K562 (cell line): ENCODE measurements around the gene NOX1. TPM values are rescaled to one million over a fixed set of nuclear protein-coding genes. Genes with fewer than 3 reads are reported as not detected.
A peak's percentile ranks its signal among the peaks of the same experiment; 100 is the strongest.

Experiments
- ATAC-seq: fragments of 200-7000 bp; cut with Tn5 transposase; 3 replicates; pipeline ENCODE4 v1.9.1; 2020; ENCODE audit warnings: moderate library complexity
- BruUV-seq: library from RNA; stranded (reverse); fragments of 400-500 nt; replicated peaks from 2 replicates; lab custom pipeline; 2021; lab: Mats Ljungman, UMichigan
- CTCF ChIA-PET: fragments of 300-600 bp; formaldehyde crosslinking; extraction: SDS; loops from one replicate; lab custom pipeline; 2021; ENCODE audit warnings: low intra/inter-chr PET ratio; lab: Yijun Ruan, JAX
- POLR2A ChIA-PET: fragments of 300-600, 350-650 bp; sonication (Branson Sonifier 250); formaldehyde crosslinking; extraction: SDS; loops from one replicate; lab custom pipeline; 2021; ENCODE audit warnings: antibody characterized with exemption, inconsistent platforms; lab: Yijun Ruan, JAX
- DNase-seq, 4 experiments: peaks; one replicate each; pipeline versions ENCODE4 v3.0.0 to v3.0.0-alpha.2; 2011 to 2018; ENCODE audit warnings: low spot score in 3 of 4, mixed read lengths in 3 of 4; ENCODE audit errors: extremely low read depth in 1 of 4
- FAIRE-seq: peaks from 2 replicates; lab custom pipeline; 2011; peaks lifted over from hg19 to GRCh38; lab: Jason Lieb, UNC
- H2AFZ ChIP-seq: 2 replicates; pipeline ENCODE4 v1.6.0; 2011; ENCODE audit warnings: low read depth, low read length, control low read depth, inconsistent platforms
- H3K27ac ChIP-seq: fragments of 200-600 bp; 3 replicates; pipeline ENCODE4 v1.8.0; 2011; ENCODE audit warnings: low read depth, mild to moderate bottlenecking, control low read depth, inconsistent platforms, low read length, moderate library complexity, mixed read lengths; ENCODE audit errors: extremely low read depth
- H3K27me3 ChIP-seq, 2 experiments: fragments of 300-600 bp in 1 of 2; 2 replicates in 1 of 2; 3 replicates in 1 of 2; pipeline versions ENCODE4 v1.6.0 to v1.8.0; 2011; ENCODE audit warnings: inconsistent platforms in 2 of 2, low read length in 2 of 2, mild to moderate bottlenecking in 1 of 2, mixed read lengths in 1 of 2, moderate library complexity in 1 of 2; ENCODE audit not compliant: control insufficient read depth in 2 of 2, insufficient read depth in 2 of 2
- H3K36me3 ChIP-seq: fragments of 300-600 bp; 3 replicates; pipeline ENCODE4 v1.8.0; 2011; ENCODE audit warnings: mild to moderate bottlenecking, low read length, inconsistent platforms; ENCODE audit not compliant: control insufficient read depth, insufficient read depth
- H3K4me1 ChIP-seq, 2 experiments: fragments of 200-600 bp in 1 of 2; replicated peaks in 1 of 2; 2 replicates in 1 of 2; 3 replicates in 1 of 2; pipeline versions ENCODE4 v1.5.1 to v1.8.0; 2011; ENCODE audit warnings: inconsistent platforms in 2 of 2, low read length in 2 of 2, mild to moderate bottlenecking in 1 of 2, mixed read lengths in 1 of 2, moderate library complexity in 1 of 2; ENCODE audit not compliant: control insufficient read depth in 2 of 2, insufficient read depth in 2 of 2
- H3K4me2 ChIP-seq: 2 replicates; pipeline ENCODE4 v1.6.1; 2011; ENCODE audit warnings: low read length, control low read depth, inconsistent platforms, mixed read lengths; ENCODE audit not compliant: insufficient read depth
- H3K4me3 ChIP-seq: fragments of 200-600 bp; sonication (generic), shearing (Covaris generic); 2 replicates; pipeline ENCODE4 v1.5.1; 2016; ENCODE audit warnings: control low read depth, inconsistent platforms
- H3K79me2 ChIP-seq: fragments of 200-600 bp; 3 replicates; pipeline ENCODE4 v1.8.0; 2011; ENCODE audit warnings: low read length, inconsistent platforms; ENCODE audit not compliant: control insufficient read depth, insufficient read depth
- H3K9ac ChIP-seq, 2 experiments: 2 replicates each; pipeline versions ENCODE4 v1.6.0 to v1.6.1; 2011; ENCODE audit warnings: low read depth in 2 of 2, low read length in 2 of 2, control low read depth in 1 of 2, inconsistent platforms in 1 of 2, mild to moderate bottlenecking in 1 of 2, mixed read lengths in 1 of 2; ENCODE audit not compliant: insufficient read depth in 1 of 2
- H3K9me1 ChIP-seq: one replicate; pipeline ENCODE4 v1.6.0; 2011; ENCODE audit warnings: inconsistent platforms, mild to moderate bottlenecking, low read length, moderate library complexity; ENCODE audit not compliant: control insufficient read depth, insufficient read depth
- H3K9me3 ChIP-seq: replicated peaks from 2 replicates; pipeline ENCODE4 v1.5.1; 2011; ENCODE audit warnings: low read depth, low read length, inconsistent platforms; ENCODE audit not compliant: control insufficient read depth, insufficient read depth
- H4K20me1 ChIP-seq: replicated peaks from 2 replicates; pipeline ENCODE4 v1.6.1; 2011; ENCODE audit warnings: low read length, inconsistent platforms, mixed read lengths; ENCODE audit not compliant: control insufficient read depth, insufficient read depth
- CGGBP1 ChIP-seq: fragments of 250-450 bp; sonication (Bioruptor Pico); IDR thresholded peaks from 2 replicates; pipeline ENCODE4 v1.9.0; 2021; ENCODE audit warnings: mild to moderate bottlenecking
- PTRF ChIP-seq: fragments of 450-650 bp; IDR thresholded peaks from 2 replicates; pipeline ENCODE4 v1.6.1; 2016; ENCODE audit warnings: mild to moderate bottlenecking, missing genetic modification characterization, missing compliant biosample characterization
- RAD21 ChIP-seq, 2 experiments: fragments of 250-450 bp in 1 of 2; fragments of 450-650 bp in 1 of 2; sonication (Bioruptor Pico) in 1 of 2; formaldehyde crosslinking in 1 of 2; IDR thresholded peaks in 1 of 2; conservative IDR thresholded peaks in 1 of 2; 2 replicates each; pipeline versions ENCODE4 v1.4.0 to v1.8.0; 2020 to 2022; ENCODE audit warnings: mild to moderate bottlenecking in 2 of 2, moderate library complexity in 1 of 2
- SMC3 ChIP-seq: conservative IDR thresholded peaks from 2 replicates; pipeline ENCODE4 v1.6.1; 2011; ENCODE audit warnings: low read depth, low read length, improper control_type of control experiment; ENCODE audit not compliant: insufficient read depth
- SPI1 ChIP-seq: IDR thresholded peaks from 2 replicates; pipeline ENCODE4 v1.6.1; 2011; ENCODE audit warnings: low read depth, low read length, control low read depth, borderline replicate concordance
- STAG1 ChIP-seq: sonication (generic); formaldehyde crosslinking; IDR thresholded peaks from 2 replicates; pipeline ENCODE4 v1.5.0; 2020; ENCODE audit warnings: missing genetic modification reagents, borderline replicate concordance
- WGBS: fragments of 100-300 bp; shearing (Covaris generic); methylation state at CpG from one replicate; pipeline ENCODE4 v1.1.6; 2016; ENCODE audit warnings: low coverage, mixed read lengths; ENCODE audit not compliant: insufficient coverage; ENCODE audit errors: missing lambda C conversion rate; 5-methylcytosine and 5-hydroxymethylcytosine counted together
- in situ Hi-C: fragments of 300-500 bp; cut with MboI; formaldehyde crosslinking; loops from 4 replicates; pipeline ENCODE4 v1.15.0; 2018; ENCODE audit warnings: inconsistent platforms, mixed read lengths
- intact Hi-C: fragments of 100-400 bp; cut with micrococcal nuclease; formaldehyde crosslinking; loops from 2 replicates; pipeline ENCODE4 v1.14.2; 2022
- polyA plus RNA-seq, 8 experiments: library from polyadenylated mRNA; depleted of rRNA in 4 of 8; stranded (reverse) in 5 of 8; unstranded in 3 of 8; fragments of >200 nt; fragmentation: Nextera tagmentation in 2 of 8; fragmentation: Illumina TruSeq in 1 of 8; extraction: Ambion mirVana in 2 of 8; extraction: Trizol in 1 of 8; gene quantifications; 2 replicates each; pipeline versions ENCODE4 v1.2.1 to v1.2.3, GENCODE V29; 2011 to 2014; ENCODE audit warnings: inconsistent platforms in 1 of 8, missing spikeins in 1 of 8
- total RNA-seq, 7 experiments: library from RNA; depleted of rRNA in 6 of 7; stranded (reverse); fragments of >200 nt in 6 of 7; fragmentation: Illumina TruSeq in 2 of 7; extraction: Trizol in 2 of 7; gene quantifications; 2 replicates each; pipeline versions ENCODE4 v1.2.1 to v1.2.3, GENCODE V29; 2011 to 2021; ENCODE audit warnings: low replicate concordance in 1 of 7
- TF ChIP-seq, protein P1 (sequence below), 3 experiments: IDR thresholded peaks in 2 of 3; conservative IDR thresholded peaks in 1 of 3; 2 replicates each; pipeline ENCODE4 v1.5.1; 2011 to 2012; ENCODE audit warnings: low read length in 3 of 3, mild to moderate bottlenecking in 3 of 3, control low read depth in 2 of 3, improper control_type of control experiment in 1 of 3, inconsistent platforms in 1 of 3, low read depth in 1 of 3, mixed read lengths in 1 of 3, moderate library complexity in 1 of 3; ENCODE audit not compliant: insufficient read depth in 2 of 3
- TF ChIP-seq, protein P2 (sequence below), 2 experiments: fragments of 450-650 bp; formaldehyde crosslinking in 1 of 2; IDR thresholded peaks; 2 replicates each; pipeline versions ENCODE4 v1.4.0 to v1.6.1; 2014 to 2020; ENCODE audit warnings: mild to moderate bottlenecking in 2 of 2, borderline replicate concordance in 1 of 2, low read depth in 1 of 2

NOX1 gene
- total and polyA plus RNA-seq, 9 of the 15 experiments (the other 6 are each of a cell fraction or from before 2014, with no cell fraction given): 0.01 TPM; not detected in 8

DNA sequence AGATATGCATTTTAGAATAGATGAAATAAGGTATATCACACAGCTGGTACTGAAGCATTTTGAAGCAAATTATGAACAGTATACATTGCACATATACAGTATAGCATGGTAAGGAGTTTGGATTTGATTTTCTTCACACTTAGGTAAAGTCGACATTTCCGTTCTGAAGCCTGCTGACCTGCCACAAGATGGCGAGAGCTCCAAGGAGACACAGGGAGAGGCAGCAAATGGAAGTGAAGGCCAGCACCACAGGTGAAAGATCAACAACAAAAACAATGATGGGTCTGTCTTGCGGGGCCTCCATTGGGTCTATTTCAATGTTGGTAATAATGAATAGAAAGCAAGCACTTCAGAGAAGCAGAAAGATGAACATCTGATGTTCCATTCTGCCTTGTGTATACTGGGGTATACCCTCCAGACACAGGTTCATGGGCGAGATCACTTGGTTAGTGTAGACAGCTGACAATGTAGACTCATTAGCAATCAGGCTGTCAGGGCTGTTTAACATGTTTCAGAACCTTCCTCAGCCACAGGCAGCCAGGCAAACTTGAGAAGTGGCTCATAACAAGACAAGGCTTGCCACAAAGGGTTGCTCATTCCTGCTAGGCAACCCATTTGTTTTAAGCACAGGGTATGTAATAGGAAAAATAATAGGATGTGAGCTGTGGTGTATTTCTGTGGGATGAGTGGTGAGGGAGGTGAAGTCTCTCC lies 21.4 kb upstream of the NOX1 start:
- ATAC-seq: peak; percentile 81
- intact Hi-C loops: loop anchor here (1.0 to 10.0 kb wide), 2 partner anchors 311 to 389 kb away; no protein-coding TSS in a partner anchor
- in situ Hi-C loops: loop anchor here (10.0 kb wide), 1 partner anchor 309 kb away; no protein-coding TSS in a partner anchor

More for the DNA sequence above, 21.4 kb upstream of the NOX1 start:
- no peak overlapping the region for H2AFZ ChIP-seq
- no peak overlapping the region for H3K27ac ChIP-seq
- ChIA-PET POLR2A (no interaction called here), CTCF (interaction anchor here (1.2 to 1.3 kb wide), 2 partner anchors 309 to 311 kb away, joined by 3 to 7 read pairs; no protein-coding TSS in a partner anchor)
- 4% methylated on average over 5 of the region's 5 CpGs for WGBS
- H3K4me3 ChIP-seq: no peak overlapping the region
- H3K79me2 ChIP-seq: no peaks in the 10 kb centered on the region
- TF ChIP-seq SMC3 (peak; percentile 37; the same call in 1 of the 2 replicates), RAD21 (CRISPR knock-in tag; conservative IDR thresholded peaks at IDR 0.05 in 1 of 2, IDR thresholded peaks at IDR 0.05 in 1 of 2) (peak; percentile 30 to 79; a peak in 2 of 4 replicates), SPI1 (no peak), STAG1 (CRISPR knock-in tag) (peak; percentile 19; the same call in 1 of the 2 replicates), PTRF (no peak), CGGBP1 (no peak)
- TF ChIP-seq, protein P1, sequence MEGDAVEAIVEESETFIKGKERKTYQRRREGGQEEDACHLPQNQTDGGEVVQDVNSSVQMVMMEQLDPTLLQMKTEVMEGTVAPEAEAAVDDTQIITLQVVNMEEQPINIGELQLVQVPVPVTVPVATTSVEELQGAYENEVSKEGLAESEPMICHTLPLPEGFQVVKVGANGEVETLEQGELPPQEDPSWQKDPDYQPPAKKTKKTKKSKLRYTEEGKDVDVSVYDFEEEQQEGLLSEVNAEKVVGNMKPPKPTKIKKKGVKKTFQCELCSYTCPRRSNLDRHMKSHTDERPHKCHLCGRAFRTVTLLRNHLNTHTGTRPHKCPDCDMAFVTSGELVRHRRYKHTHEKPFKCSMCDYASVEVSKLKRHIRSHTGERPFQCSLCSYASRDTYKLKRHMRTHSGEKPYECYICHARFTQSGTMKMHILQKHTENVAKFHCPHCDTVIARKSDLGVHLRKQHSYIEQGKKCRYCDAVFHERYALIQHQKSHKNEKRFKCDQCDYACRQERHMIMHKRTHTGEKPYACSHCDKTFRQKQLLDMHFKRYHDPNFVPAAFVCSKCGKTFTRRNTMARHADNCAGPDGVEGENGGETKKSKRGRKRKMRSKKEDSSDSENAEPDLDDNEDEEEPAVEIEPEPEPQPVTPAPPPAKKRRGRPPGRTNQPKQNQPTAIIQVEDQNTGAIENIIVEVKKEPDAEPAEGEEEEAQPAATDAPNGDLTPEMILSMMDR (IDR thresholded peaks at IDR 0.05 in 2 of 3, conservative IDR thresholded peaks at IDR 0.05 in 1 of 3; ENCODE audit: insufficient read depth in 2 of 3, low read depth in 1 of 3, low read length in 3 of 3): peak; percentile 52 to 62 (median 56)
- TF ChIP-seq, protein P2, sequence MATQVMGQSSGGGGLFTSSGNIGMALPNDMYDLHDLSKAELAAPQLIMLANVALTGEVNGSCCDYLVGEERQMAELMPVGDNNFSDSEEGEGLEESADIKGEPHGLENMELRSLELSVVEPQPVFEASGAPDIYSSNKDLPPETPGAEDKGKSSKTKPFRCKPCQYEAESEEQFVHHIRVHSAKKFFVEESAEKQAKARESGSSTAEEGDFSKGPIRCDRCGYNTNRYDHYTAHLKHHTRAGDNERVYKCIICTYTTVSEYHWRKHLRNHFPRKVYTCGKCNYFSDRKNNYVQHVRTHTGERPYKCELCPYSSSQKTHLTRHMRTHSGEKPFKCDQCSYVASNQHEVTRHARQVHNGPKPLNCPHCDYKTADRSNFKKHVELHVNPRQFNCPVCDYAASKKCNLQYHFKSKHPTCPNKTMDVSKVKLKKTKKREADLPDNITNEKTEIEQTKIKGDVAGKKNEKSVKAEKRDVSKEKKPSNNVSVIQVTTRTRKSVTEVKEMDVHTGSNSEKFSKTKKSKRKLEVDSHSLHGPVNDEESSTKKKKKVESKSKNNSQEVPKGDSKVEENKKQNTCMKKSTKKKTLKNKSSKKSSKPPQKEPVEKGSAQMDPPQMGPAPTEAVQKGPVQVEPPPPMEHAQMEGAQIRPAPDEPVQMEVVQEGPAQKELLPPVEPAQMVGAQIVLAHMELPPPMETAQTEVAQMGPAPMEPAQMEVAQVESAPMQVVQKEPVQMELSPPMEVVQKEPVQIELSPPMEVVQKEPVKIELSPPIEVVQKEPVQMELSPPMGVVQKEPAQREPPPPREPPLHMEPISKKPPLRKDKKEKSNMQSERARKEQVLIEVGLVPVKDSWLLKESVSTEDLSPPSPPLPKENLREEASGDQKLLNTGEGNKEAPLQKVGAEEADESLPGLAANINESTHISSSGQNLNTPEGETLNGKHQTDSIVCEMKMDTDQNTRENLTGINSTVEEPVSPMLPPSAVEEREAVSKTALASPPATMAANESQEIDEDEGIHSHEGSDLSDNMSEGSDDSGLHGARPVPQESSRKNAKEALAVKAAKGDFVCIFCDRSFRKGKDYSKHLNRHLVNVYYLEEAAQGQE (IDR thresholded peaks at IDR 0.05; ENCODE audit: borderline replicate concordance): peak; percentile 31; the same call in 1 of the 2 replicates
- TF ChIP-seq, protein P2 (CRISPR knock-in tag; IDR thresholded peaks at IDR 0.05; ENCODE audit: low read depth): no peak
- H3K4me1 ChIP-seq: no peaks in the 10 kb centered on the region
- H3K9ac ChIP-seq: no peak overlapping the region
- no peaks in the 10 kb centered on the region for H3K9me3 ChIP-seq
- DNase-seq (peak in 2 of 4 experiments; percentile 12 to 50), FAIRE-seq (peak; percentile 74)
- H3K9me1 ChIP-seq: no peaks in the 10 kb centered on the region
- no peaks in the 10 kb centered on the region for H3K36me3 ChIP-seq
- no peaks in the 10 kb centered on the region for H4K20me1 ChIP-seq
- BruUV-seq: no TSS peak
- H3K4me2 ChIP-seq: no peak overlapping the region
- H3K27me3 ChIP-seq: no peaks in the 10 kb centered on the region
